Measurements from ENCODE around the gene IGFBP5. TPM values are rescaled to one million over a fixed set of nuclear protein-coding genes. Genes with fewer than 3 reads are reported as not detected.

IGFBP5 gene
- total RNA-seq, 1 experiment from 2014 or later, result 3.9 TPM

DNA sequence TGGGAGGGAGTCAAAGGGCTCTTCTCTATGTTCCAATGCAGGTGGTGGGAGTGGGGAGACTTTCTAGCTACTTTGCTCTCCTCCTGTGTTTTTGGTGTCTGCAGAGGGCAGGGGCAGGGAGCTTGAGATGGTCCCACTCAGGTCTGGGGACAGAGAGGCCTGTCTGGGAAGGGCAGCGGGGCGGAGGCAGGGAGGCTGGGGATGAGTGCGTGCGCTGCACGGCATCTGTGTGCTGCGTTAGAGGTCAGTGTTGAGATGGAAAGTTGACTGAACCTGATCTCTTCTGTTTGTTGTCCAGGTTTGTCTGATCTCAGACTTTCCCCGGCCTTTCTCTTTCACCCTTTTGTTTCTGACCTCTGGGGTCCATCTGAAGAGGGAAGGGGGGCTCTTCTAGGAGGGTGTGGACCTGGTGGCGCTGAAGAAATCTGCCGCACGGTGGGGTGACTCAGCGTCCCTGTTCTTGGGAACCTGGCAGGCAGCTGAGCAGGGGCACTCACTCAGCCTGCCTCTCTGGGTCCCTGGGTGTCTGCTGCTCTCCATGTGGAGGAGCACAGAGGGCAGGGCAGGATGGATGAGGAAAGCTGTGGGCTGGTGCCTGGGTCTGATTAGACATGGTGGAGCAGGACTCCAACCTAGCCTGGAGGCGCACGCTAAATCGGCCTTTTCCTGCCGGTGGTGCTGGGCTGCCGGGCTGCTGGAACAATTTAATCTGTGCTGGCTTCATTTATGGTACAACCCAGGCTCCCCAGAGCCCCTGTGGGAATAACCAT lies 38.1 kb downstream of the IGFBP5 start:
- no peak overlapping the region for H2AFZ ChIP-seq (ENCODE audit: low read depth, low read length, poor library complexity, severe bottlenecking)
- H3K4me1 ChIP-seq (ENCODE audit: control insufficient read depth in 1 of 2, insufficient read depth in 2 of 2, low read length in 2 of 2), result peaks cover 0 to 4% of the 10 kb centered on the region in 2 experiments; a peak in 1 of 4 replicates
- CTCF ChIA-PET, result interaction anchor here (0.8 kb wide), 1 partner anchor 142 kb away, joined by 3 read pairs; no protein-coding TSS in a partner anchor
- no peak overlapping the region for H3K9ac ChIP-seq (ENCODE audit: low read length)
- no peak overlapping the region for H3K4me2 ChIP-seq (ENCODE audit: low read length)
- POLR2A ChIA-PET, result no interaction called here
- RAD21 ChIA-PET (ENCODE audit: low non-redundant PET in 1 of 2, low total read pairs in 2 of 2, uncharacterized antibody in 2 of 2, unreplicated experiment in 2 of 2), result no interaction called here
- no peaks in the 10 kb centered on the region for H3K9me2 ChIP-seq (ENCODE audit: insufficient read depth)
- H3K4me3 ChIP-seq (replicated peaks in 1 of 2; ENCODE audit: low read depth in 1 of 2, low read length in 2 of 2), result no peak overlapping the region
- H3K27ac ChIP-seq (ENCODE audit: low read depth, low read length), result no peak overlapping the region
- H3K9me3 ChIP-seq (ENCODE audit: control insufficient read depth in 1 of 2, insufficient read depth in 1 of 2, low read depth in 1 of 2, low read length in 2 of 2), result no peaks in the 10 kb centered on the region
- ATAC-seq (no peak), DNase-seq (ENCODE audit: low read depth, low spot score) (no peak)
- intact Hi-C loops (cut with micrococcal nuclease), result no loop called here
- no peaks in the 10 kb centered on the region for H3K27me3 ChIP-seq (ENCODE audit: insufficient read depth, low read length)
- H3K36me3 ChIP-seq (ENCODE audit: control insufficient read depth in 1 of 2, insufficient read depth in 2 of 2, low read length in 2 of 2), result peaks cover 0 to 5% of the 10 kb centered on the region in 2 experiments; a peak in 1 of 4 replicates
- no TSS peak for BruUV-seq (replicated peaks)
- H4K20me1 ChIP-seq (ENCODE audit: insufficient read depth), result no peaks in the 10 kb centered on the region
- no peak for TF ChIP-seq SRF (IDR thresholded peaks at IDR 0.05; ENCODE audit: low read depth)
- TF ChIP-seq, protein P1, sequence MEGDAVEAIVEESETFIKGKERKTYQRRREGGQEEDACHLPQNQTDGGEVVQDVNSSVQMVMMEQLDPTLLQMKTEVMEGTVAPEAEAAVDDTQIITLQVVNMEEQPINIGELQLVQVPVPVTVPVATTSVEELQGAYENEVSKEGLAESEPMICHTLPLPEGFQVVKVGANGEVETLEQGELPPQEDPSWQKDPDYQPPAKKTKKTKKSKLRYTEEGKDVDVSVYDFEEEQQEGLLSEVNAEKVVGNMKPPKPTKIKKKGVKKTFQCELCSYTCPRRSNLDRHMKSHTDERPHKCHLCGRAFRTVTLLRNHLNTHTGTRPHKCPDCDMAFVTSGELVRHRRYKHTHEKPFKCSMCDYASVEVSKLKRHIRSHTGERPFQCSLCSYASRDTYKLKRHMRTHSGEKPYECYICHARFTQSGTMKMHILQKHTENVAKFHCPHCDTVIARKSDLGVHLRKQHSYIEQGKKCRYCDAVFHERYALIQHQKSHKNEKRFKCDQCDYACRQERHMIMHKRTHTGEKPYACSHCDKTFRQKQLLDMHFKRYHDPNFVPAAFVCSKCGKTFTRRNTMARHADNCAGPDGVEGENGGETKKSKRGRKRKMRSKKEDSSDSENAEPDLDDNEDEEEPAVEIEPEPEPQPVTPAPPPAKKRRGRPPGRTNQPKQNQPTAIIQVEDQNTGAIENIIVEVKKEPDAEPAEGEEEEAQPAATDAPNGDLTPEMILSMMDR (IDR thresholded peaks at IDR 0.05 in 2 of 3, conservative IDR thresholded peaks at IDR 0.05 in 1 of 3; ENCODE audit: borderline replicate concordance in 1 of 3, insufficient read depth in 1 of 3, low read depth in 2 of 3, low read length in 2 of 3), result no peak
- TF ChIP-seq RAD21 (IDR thresholded peaks at IDR 0.05; ENCODE audit: low read depth), result no peak
- TF ChIP-seq CBX3 (IDR thresholded peaks at IDR 0.05; ENCODE audit: low read depth), result no peak
- TF ChIP-seq EGR1 (IDR thresholded peaks at IDR 0.05; ENCODE audit: low read depth), result no peak
- no peak for TF ChIP-seq POLR2A (IDR thresholded peaks at IDR 0.05; ENCODE audit: borderline replicate concordance, extremely low read depth, insufficient read depth, insufficient read length)
- TF ChIP-seq TCF7L2 (IDR thresholded peaks at IDR 0.05; ENCODE audit: borderline replicate concordance, extremely low read depth, insufficient read depth, insufficient read length), result no peak
- TF ChIP-seq, protein P2, sequence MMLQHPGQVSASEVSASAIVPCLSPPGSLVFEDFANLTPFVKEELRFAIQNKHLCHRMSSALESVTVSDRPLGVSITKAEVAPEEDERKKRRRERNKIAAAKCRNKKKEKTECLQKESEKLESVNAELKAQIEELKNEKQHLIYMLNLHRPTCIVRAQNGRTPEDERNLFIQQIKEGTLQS (IDR thresholded peaks at IDR 0.05), result no peak
- no peak for TF ChIP-seq EZH2phosphoT487 (IDR thresholded peaks at IDR 0.05; ENCODE audit: borderline replicate concordance)
- TF ChIP-seq ELF1 (IDR thresholded peaks at IDR 0.05; ENCODE audit: borderline replicate concordance, low read depth), result no peak
- no peak for TF ChIP-seq CEBPB (IDR thresholded peaks at IDR 0.05; ENCODE audit: low read depth)
- TF ChIP-seq, protein P3, sequence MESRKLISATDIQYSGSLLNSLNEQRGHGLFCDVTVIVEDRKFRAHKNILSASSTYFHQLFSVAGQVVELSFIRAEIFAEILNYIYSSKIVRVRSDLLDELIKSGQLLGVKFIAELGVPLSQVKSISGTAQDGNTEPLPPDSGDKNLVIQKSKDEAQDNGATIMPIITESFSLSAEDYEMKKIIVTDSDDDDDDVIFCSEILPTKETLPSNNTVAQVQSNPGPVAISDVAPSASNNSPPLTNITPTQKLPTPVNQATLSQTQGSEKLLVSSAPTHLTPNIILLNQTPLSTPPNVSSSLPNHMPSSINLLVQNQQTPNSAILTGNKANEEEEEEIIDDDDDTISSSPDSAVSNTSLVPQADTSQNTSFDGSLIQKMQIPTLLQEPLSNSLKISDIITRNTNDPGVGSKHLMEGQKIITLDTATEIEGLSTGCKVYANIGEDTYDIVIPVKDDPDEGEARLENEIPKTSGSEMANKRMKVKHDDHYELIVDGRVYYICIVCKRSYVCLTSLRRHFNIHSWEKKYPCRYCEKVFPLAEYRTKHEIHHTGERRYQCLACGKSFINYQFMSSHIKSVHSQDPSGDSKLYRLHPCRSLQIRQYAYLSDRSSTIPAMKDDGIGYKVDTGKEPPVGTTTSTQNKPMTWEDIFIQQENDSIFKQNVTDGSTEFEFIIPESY (IDR thresholded peaks at IDR 0.05; ENCODE audit: extremely low read depth, insufficient replicate concordance, low read length), result no peak
- no peak for TF ChIP-seq SP1 (IDR thresholded peaks at IDR 0.05; ENCODE audit: low read depth)
- TF ChIP-seq ZNF274 (IDR thresholded peaks at IDR 0.05; ENCODE audit: low read depth, low read length), result no peak
- no peak for TF ChIP-seq FOSL1 (IDR thresholded peaks at IDR 0.05; ENCODE audit: low read depth)
- H3K79me2 ChIP-seq (ENCODE audit: insufficient read depth, low read length), result peaks cover 5% of the 10 kb centered on the region; the same call in 1 of the 2 replicates
